ENCODE data around the gene TBC1D2B.

The TBC1D2B gene

DNA sequence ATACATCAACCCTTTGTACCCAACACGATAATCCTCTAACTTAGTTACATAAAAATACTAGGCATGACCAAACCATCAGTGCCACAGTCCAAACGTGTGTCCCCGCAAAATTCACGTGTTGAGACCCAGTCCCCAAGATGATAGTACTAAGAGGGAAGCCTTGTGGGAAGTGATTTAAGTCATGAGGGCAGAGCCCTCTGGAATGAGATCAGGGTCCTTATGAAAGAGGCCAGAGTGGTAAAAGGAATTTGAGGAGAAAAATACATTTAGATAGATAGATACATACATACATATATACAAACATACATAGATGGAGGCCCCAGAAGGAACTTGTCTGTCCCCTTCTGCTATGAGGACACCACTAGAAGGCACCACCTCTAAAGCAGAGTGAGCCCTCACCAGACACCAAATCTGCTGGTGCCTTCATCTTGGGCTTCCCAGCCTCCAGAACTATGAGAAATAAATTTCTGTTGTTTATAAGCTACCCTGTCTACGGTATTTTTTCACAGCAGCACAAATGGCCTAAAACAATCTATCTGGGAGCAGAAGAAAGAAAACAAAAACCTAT is 8.0 kb downstream of the TBC1D2B start:
- in situ Hi-C loops (cut with HindIII; ENCODE audit: low pct_ligation_motif_present, low sequenced_read_pairs) = no loop called here
- Histone ChIP-seq H3K27me3 (replicated peaks) (no peaks in the 10 kb centered on the region), H3K4me3 (ENCODE audit: low read depth, low read length) (no peak overlapping the region), H3K36me3 (replicated peaks) (no peaks in the 10 kb centered on the region), H3K27ac (peak overlapping the region; percentile 90)
- TF ChIP-seq, protein P1, sequence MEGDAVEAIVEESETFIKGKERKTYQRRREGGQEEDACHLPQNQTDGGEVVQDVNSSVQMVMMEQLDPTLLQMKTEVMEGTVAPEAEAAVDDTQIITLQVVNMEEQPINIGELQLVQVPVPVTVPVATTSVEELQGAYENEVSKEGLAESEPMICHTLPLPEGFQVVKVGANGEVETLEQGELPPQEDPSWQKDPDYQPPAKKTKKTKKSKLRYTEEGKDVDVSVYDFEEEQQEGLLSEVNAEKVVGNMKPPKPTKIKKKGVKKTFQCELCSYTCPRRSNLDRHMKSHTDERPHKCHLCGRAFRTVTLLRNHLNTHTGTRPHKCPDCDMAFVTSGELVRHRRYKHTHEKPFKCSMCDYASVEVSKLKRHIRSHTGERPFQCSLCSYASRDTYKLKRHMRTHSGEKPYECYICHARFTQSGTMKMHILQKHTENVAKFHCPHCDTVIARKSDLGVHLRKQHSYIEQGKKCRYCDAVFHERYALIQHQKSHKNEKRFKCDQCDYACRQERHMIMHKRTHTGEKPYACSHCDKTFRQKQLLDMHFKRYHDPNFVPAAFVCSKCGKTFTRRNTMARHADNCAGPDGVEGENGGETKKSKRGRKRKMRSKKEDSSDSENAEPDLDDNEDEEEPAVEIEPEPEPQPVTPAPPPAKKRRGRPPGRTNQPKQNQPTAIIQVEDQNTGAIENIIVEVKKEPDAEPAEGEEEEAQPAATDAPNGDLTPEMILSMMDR (IDR thresholded peaks at IDR 0.05; ENCODE audit: low read depth, low read length, missing control alignments) = no peak
- DNase-seq = no peak

DNA sequence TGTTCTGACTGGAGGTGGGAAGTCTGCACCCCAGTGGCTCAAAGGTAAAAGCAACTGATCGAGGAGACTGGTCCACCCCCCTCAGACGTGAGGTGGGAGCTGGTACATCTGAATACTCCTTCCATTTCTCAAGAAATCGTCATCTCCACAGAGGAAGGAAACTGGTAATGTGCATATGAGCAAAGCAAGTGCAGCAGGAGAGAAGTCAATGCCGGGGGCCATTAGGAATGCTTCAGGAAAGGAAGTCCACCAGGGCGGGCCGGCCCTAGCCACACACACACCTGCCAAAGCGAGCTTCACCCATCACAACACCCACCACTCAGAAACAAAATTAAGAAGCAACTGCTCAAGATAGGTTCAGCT is 8.5 kb downstream of the TBC1D2B start:
- Histone ChIP-seq H3K27me3 (replicated peaks) (no peaks in the 10 kb centered on the region), H3K36me3 (replicated peaks) (no peaks in the 10 kb centered on the region), H3K4me3 (ENCODE audit: low read depth, low read length) (no peak overlapping the region), H3K27ac (peak overlapping the region; percentile 90)
- DNase-seq = no peak
- TF ChIP-seq, protein P1 (IDR thresholded peaks at IDR 0.05; ENCODE audit: low read depth, low read length, missing control alignments) = no peak
- in situ Hi-C loops (cut with HindIII; ENCODE audit: low pct_ligation_motif_present, low sequenced_read_pairs) = no loop called here

DNA sequence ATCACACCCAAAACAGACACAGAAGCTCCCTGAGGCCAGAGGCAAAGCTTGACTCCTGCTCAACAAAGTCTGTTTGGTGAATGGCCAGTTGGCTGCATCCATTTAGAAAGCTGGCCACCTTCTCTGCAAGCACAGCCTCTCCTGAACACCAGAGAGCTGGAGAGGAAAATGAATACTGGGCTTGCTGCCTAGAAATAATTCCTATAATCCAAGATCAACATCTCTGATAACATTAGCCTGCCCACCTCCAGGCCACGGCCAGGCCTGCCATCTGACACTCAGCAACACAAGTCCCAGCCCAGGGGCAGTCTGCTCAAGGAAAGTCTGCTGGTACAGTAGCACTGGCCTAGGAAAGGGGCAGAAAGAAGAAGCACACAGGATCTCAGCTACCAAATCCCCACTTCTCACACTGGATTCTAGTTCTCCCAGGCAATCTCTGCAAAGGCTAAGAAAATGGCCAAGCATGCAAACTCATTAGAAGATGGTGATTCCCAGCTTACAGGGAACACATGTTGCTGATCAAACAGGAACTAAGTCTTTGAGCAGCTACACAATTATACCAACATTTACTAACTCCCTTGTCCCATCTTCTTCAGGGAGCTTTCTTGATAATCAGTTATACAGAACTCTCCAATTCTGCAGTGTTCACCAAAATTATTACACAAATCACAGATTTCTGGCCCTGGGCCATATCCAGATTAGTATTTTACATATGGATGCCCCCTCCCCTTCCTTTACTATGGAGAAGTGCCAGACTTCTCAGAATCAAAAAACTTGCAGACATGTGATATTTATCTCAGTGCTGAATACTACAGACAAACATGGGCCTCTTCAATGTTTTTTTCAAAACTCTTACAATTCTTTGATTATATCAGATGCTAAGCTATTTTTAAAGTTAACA is 9.9 kb downstream of the TBC1D2B start:
- no peaks in the 10 kb centered on the region for H3K36me3 ChIP-seq (replicated peaks)
- peak overlapping the region; percentile 90 for H3K27ac ChIP-seq
- H3K27me3 ChIP-seq (replicated peaks) = no peaks in the 10 kb centered on the region
- in situ Hi-C loops (cut with HindIII; ENCODE audit: low pct_ligation_motif_present, low sequenced_read_pairs) = no loop called here
- no peak for DNase-seq
- H3K4me3 ChIP-seq (ENCODE audit: low read depth, low read length) = no peak overlapping the region
- TF ChIP-seq, protein P1 (IDR thresholded peaks at IDR 0.05; ENCODE audit: low read depth, low read length, missing control alignments) = no peak

DNA sequence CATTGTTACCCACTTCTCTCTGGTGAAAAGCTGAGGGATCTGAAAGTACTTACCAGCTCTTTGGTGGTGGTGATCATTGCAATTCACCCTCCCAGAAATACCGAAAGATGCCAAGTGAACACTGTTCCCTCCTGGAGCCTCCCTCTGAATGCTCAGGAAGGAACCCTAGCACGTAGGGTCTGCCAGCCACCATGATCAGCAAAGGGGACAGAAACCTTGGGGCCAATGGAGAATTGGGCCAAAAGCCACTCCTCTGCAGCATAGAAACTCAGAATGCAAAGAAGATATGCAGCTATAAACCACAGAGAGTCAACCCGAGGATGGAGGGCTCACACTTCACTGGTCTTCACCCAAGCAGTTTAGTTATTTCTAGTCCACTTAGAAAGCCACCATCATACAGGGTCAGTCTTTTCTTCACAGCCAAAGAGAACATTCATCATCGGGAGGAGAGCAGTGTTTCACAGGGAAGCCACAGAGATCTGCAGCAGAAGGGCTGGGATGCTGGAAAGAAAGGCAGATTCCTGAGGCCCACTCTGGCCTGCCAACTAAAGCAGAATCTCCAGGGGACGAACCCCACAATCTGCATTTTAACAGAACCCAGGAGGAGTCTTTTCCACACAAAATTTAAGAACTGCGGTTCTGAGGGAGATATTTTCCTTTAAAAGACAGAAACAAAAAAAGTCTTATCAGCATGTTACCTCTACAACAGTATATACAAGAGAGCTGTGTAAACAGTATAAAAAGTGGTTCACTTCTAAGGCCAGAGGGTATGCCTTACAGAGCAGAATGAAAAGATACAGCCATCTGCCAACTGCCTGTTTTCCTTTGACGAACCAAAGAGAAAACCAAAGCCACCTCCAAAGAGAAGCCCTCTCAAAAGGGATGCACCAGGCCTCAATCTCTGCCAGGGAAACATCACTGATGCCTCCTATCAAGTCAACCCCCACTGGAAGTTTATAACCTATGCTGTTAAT is 11.3 kb downstream of the TBC1D2B start:
- H3K4me3 ChIP-seq (ENCODE audit: low read depth, low read length) = no peak overlapping the region
- no peaks in the 10 kb centered on the region for H3K27me3 ChIP-seq (replicated peaks)
- no peaks in the 10 kb centered on the region for H3K36me3 ChIP-seq (replicated peaks)
- H3K27ac ChIP-seq = peak overlapping the region; percentile 90
- TF ChIP-seq, protein P1 (IDR thresholded peaks at IDR 0.05; ENCODE audit: low read depth, low read length, missing control alignments) = no peak
- in situ Hi-C loops (cut with HindIII; ENCODE audit: low pct_ligation_motif_present, low sequenced_read_pairs) = no loop called here
- DNase-seq = no peak

DNA sequence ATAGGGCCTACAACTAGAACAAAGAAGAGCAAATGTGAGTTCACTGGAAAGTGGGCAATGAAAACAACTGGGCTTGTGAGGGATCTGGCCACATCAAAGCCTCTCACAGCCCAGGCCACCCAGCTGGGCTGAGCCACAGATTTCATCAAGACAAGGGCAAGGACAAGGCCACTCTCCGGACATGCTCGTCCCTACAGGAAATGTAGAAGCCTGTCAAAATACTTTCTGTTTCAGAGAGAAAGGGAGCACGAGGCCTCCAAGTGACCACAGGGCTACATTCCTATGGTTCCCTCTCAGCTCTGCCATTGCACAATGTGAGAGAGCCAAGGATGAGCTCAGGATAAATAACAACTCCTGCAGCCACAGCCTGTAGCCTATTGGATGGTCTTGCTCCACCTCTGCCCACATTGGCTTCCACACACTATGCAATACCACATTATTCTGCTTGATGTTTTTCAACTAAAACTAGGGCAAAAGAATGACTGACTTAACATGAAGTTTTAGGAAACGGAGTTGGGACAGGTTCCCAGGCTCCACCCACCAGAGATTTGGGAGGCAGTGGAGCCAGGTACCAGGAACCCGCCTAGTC is 12.1 kb downstream of the TBC1D2B start:
- TF ChIP-seq, protein P1 (IDR thresholded peaks at IDR 0.05; ENCODE audit: low read depth, low read length, missing control alignments) = no peak
- DNase-seq = peak; percentile 99
- in situ Hi-C loops (cut with HindIII; ENCODE audit: low pct_ligation_motif_present, low sequenced_read_pairs) = no loop called here
- Histone ChIP-seq H3K27me3 (replicated peaks) (no peaks in the 10 kb centered on the region), H3K27ac (peak overlapping the region; percentile 90), H3K4me3 (ENCODE audit: low read depth, low read length) (no peak overlapping the region), H3K36me3 (replicated peaks) (no peaks in the 10 kb centered on the region)

Measured in brain microvascular endothelial cell (primary cell).